ENCODE data around the gene ZHX3.

The ZHX3 gene

DNA sequence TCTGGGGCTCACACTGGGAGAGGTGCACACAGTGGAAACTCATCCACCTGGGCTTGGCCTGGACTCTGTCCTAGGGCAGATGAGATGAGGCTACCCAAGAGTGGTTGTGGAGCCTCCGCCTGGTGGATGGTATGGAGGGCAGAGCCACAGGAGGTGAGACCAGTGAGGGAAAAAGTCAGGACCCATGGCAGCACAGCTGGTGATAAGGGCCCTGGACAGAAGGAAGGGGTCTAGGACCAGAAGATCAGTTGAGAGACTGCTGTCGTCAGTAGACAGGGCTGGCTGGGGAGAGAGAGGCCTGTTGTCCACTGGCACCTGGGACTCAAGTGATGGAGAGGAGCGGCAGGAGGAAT lies 150.4 kb downstream of the ZHX3 start:
- peaks cover 11% of the 10 kb centered on the region for H3K4me1 Mint-ChIP-seq
- no peaks in the 10 kb centered on the region for H3K27me3 Mint-ChIP-seq
- no peak overlapping the region for H3K27ac Mint-ChIP-seq
- H3K36me3 Mint-ChIP-seq = peaks cover 52% of the 10 kb centered on the region
- no peak for DNase-seq (ENCODE audit: low spot score in 2 of 2)
- no peaks in the 10 kb centered on the region for H3K9me3 Mint-ChIP-seq
- H3K4me3 Mint-ChIP-seq = no peak overlapping the region
- no peak for ATAC-seq (ENCODE audit: low read depth)

DNA sequence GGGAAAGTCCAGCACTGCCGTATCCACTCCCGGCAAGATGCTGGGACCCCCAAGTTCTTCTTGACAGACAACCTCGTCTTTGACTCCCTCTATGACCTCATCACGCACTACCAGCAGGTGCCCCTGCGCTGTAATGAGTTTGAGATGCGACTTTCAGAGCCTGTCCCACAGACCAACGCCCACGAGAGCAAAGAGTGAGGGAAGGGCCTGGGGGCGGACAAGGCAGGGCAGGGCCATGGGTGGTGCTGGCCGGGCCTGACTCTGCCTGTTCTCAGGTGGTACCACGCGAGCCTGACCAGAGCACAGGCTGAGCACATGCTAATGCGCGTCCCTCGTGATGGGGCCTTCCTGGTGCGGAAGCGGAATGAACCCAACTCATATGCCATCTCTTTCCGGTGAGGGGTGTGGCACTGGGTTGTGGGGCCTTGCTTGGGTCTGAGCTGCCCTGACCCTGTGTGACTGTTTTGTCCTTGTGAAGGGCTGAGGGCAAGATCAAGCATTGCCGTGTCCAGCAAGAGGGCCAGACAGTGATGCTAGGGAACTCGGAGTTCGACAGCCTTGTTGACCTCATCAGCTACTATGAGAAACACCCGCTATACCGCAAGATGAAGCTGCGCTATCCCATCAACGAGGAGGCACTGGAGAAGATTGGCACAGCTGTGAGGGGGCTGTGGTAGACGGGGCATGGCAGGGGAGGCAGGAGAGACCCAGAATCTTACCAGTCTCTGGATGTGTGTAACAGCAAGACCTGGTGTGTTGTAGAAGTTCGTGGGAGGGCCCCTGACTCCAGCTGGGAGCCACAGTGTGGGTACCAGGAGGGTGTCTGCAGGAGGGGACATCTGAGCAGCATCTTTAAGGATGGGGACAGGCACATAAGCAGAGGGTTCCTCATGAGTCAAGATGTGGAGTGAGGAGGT lies 151.1 kb downstream of the ZHX3 start:
- DNase-seq (ENCODE audit: low spot score in 2 of 2) = no peak
- Mint-ChIP-seq H3K4me3 (no peak overlapping the region), H3K27ac (no peak overlapping the region), H3K9me3 (no peaks in the 10 kb centered on the region), H3K27me3 (no peaks in the 10 kb centered on the region), H3K36me3 (peaks cover 47% of the 10 kb centered on the region), H3K4me1 (peaks cover 11% of the 10 kb centered on the region)
- no peak for ATAC-seq (ENCODE audit: low read depth)

DNA sequence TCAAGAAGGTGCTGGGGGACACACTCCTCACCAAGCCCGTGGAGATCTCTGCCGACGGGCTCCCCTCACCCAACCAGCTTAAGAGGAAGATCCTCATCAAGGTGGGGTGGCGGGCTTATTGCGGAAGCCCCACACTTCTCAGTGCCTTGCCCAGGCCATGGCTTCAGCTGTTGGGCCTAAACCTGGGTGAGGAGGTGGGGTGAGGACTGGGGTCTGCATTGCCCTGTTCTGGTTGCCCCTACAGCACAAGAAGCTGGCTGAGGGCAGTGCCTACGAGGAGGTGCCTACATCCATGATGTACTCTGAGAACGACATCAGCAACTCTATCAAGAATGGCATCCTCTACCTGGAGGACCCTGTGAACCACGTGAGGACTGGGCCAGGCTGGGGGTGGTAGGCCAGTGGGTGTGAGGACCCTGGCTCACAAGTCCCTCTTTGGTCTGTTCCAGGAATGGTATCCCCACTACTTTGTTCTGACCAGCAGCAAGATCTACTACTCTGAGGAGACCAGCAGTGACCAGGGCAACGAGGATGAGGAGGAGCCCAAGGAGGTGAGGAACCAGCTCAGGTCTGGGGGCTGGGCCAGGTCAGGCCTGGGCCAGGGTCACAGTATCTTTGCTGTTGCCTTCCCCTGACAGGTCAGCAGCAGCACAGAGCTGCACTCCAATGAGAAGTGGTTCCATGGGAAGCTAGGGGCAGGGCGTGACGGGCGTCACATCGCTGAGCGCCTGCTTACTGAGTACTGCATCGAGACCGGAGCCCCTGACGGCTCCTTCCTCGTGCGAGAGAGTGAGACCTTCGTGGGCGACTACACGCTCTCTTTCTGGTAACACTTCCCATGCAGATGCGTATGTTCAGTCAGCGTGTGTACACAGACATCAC lies 152.3 kb downstream of the ZHX3 start:
- no peak for DNase-seq (ENCODE audit: low spot score in 2 of 2)
- no peak for ATAC-seq (ENCODE audit: low read depth)
- H3K36me3 Mint-ChIP-seq = peaks cover 49% of the 10 kb centered on the region
- H3K9me3 Mint-ChIP-seq = no peaks in the 10 kb centered on the region
- no peak overlapping the region for H3K27ac Mint-ChIP-seq
- H3K4me3 Mint-ChIP-seq = no peak overlapping the region
- no peaks in the 10 kb centered on the region for H3K27me3 Mint-ChIP-seq
- H3K4me1 Mint-ChIP-seq = peaks cover 15% of the 10 kb centered on the region

DNA sequence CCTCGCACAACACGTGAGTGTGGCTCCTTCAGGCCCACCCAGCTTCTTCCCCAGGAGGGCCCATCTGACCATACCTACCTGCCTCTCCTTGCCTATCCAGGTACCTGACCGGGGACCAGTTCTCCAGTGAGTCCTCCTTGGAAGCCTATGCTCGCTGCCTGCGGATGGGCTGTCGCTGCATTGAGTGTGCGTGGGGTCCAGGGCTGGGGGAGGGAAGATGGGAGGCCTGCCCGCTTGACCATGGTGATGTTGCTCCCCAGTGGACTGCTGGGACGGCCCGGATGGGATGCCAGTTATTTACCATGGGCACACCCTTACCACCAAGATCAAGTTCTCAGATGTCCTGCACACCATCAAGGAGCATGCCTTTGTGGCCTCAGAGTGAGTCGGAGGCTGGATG lies 153.7 kb downstream of the ZHX3 start:
- no peak overlapping the region for H3K27ac Mint-ChIP-seq
- H3K4me1 Mint-ChIP-seq = peaks cover 15% of the 10 kb centered on the region
- H3K4me3 Mint-ChIP-seq = no peak overlapping the region
- no peak for DNase-seq (ENCODE audit: low spot score in 2 of 2)
- H3K27me3 Mint-ChIP-seq = no peaks in the 10 kb centered on the region
- ATAC-seq (ENCODE audit: low read depth) = no peak
- peaks cover 47% of the 10 kb centered on the region for H3K36me3 Mint-ChIP-seq
- H3K9me3 Mint-ChIP-seq = no peaks in the 10 kb centered on the region

DNA sequence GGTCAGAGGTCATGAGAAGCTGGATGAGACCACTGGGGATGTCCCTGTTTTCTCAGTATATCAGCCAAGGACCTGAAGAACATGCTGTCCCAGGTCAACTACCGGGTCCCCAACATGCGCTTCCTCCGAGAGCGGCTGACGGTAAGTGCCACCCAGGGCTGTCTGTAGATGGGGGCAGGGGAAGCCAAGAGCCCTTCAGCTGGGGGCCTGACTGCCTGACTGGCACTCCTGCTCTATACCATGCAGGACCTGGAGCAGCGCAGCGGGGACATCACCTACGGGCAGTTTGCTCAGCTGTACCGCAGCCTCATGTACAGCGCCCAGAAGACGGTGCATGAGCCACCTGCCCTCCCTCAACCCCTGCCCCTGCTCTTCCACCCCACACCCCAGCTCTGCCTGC lies 155.1 kb downstream of the ZHX3 start:
- Mint-ChIP-seq H3K27ac (no peak overlapping the region), H3K4me3 (no peak overlapping the region), H3K27me3 (no peaks in the 10 kb centered on the region), H3K36me3 (peaks cover 44% of the 10 kb centered on the region), H3K4me1 (peaks cover 24% of the 10 kb centered on the region), H3K9me3 (no peaks in the 10 kb centered on the region)
- ATAC-seq (ENCODE audit: low read depth) (no peak), DNase-seq (ENCODE audit: low spot score in 2 of 2) (no peak)

DNA sequence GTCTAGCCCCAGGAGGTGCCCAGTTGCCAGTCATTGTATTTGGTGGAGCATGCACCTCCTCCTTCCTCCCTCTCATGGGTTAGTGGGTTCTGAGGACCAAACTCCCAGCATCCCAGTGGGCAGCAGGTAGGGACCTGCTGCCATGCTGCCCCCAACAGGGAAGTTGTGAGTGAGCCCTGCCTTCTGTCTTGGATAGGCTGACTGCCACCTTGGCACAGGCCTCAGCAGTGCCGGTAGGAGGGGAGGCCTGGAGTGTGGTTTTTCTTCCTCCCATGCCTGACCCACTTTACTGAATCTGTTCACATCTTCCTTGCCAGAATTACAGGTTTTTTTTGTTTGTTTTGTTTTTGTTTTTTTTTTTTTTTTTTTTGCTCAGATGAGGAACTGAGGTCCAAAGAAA lies 155.6 kb downstream of the ZHX3 start:
- ATAC-seq (ENCODE audit: low read depth) (no peak), DNase-seq (ENCODE audit: low spot score in 2 of 2) (no peak)
- Mint-ChIP-seq H3K27me3 (no peaks in the 10 kb centered on the region), H3K4me1 (peaks cover 25% of the 10 kb centered on the region), H3K9me3 (no peaks in the 10 kb centered on the region), H3K27ac (no peak overlapping the region), H3K36me3 (peaks cover 40% of the 10 kb centered on the region), H3K4me3 (no peak overlapping the region)

DNA sequence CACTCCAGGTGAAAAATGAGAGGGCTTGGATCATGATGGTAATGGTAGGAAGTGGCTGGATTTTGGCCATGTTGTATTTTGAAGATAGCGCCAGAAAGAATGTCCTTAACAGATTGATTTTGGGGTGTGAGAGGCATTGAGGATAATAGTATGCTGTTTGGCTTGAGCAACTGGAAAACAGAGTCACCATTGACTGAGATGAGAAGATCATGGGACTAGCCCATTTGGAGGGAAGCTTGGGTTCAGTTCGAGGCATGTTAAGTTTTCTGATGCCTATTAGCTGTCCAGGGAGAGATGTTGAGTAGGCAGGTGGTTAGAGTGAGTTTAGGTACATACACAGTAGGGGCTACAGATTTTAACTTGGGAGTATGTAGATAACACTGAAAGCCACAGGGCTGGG lies 156.8 kb downstream of the ZHX3 start:
- no peaks in the 10 kb centered on the region for H3K27me3 Mint-ChIP-seq
- no peak for ATAC-seq (ENCODE audit: low read depth)
- peaks cover 29% of the 10 kb centered on the region for H3K36me3 Mint-ChIP-seq
- no peak for DNase-seq (ENCODE audit: low spot score in 2 of 2)
- H3K4me3 Mint-ChIP-seq = no peak overlapping the region
- H3K27ac Mint-ChIP-seq = peak overlapping the region; percentile 14
- no peaks in the 10 kb centered on the region for H3K9me3 Mint-ChIP-seq
- peaks cover 30% of the 10 kb centered on the region for H3K4me1 Mint-ChIP-seq

DNA sequence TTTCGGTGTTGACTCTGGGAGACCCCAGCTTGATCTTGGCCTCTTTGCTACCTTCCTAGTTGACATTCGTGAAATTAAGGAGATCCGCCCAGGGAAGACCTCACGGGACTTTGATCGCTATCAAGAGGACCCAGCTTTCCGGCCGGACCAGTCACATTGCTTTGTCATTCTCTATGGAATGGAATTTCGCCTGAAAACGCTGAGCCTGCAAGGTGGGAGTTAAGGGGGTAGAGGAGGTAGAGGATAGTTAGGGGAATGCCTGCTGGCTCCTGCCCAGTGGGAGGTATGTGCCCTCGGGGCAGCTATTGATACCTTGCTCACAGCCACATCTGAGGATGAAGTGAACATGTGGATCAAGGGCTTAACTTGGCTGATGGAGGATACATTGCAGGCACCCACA lies 158.0 kb downstream of the ZHX3 start:
- Mint-ChIP-seq H3K4me3 (no peak overlapping the region), H3K27ac (peak overlapping the region; percentile 14), H3K9me3 (no peaks in the 10 kb centered on the region), H3K27me3 (no peaks in the 10 kb centered on the region), H3K4me1 (peaks cover 40% of the 10 kb centered on the region), H3K36me3 (peaks cover 23% of the 10 kb centered on the region)
- DNase-seq (ENCODE audit: low spot score in 2 of 2) (no peak), ATAC-seq (ENCODE audit: low read depth) (no peak)

DNA sequence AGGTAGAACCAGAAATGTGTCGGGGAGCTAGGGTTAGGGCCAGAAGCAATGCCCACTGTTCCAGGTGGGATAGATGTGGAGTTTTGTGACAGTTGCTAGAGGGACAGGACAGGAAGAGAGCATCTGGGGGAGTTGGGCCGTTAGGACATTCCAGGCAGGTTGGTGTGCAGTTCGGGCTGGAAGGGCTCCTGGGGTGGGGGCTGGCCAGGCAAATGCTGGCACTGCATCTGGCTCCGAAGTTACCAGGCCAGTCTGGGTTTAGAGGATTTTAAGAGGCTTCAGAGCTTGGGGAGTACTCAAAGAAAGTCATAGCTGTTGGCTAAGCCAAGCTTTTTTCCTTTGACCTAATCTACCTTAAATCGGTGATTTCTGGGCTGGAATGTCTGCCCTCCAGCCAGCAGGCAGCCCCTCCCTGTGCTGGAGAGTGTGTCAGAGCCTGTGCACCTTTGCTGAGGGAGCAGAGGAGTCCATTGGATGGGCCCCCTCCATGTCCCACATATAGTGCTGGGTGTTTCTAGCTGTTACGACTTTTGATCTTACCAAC lies 159.4 kb downstream of the ZHX3 start:
- Mint-ChIP-seq H3K9me3 (no peaks in the 10 kb centered on the region), H3K27me3 (no peaks in the 10 kb centered on the region), H3K36me3 (peaks cover 15% of the 10 kb centered on the region), H3K4me1 (peaks cover 46% of the 10 kb centered on the region), H3K27ac (peak overlapping the region; percentile 88), H3K4me3 (no peak overlapping the region)
- no peak for DNase-seq (ENCODE audit: low spot score in 2 of 2)
- ATAC-seq (ENCODE audit: low read depth) = no peak

DNA sequence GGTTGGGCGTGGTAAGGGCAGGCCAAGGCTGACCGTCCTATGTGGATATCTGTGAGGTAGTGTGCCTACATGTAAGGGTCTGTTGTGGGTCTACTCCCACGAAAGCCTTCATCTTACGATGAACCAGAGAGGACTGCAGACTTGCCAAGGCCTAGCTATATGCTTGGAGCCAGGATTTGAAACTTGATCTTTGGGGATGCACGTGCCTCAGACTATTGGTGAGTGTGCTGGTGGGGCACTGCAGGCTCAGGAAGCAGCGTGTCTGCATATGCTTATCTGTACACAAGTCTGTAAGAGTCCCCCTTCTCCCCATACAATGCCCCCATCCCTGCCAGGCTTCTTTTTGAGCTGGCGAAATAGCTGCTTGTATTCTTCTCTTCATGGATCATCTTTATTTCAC lies 162.3 kb downstream of the ZHX3 start:
- H3K27me3 Mint-ChIP-seq = no peaks in the 10 kb centered on the region
- H3K27ac Mint-ChIP-seq = peak overlapping the region; percentile 88
- no peak for ATAC-seq (ENCODE audit: low read depth)
- no peak overlapping the region for H3K4me3 Mint-ChIP-seq
- H3K9me3 Mint-ChIP-seq = no peaks in the 10 kb centered on the region
- no peak for DNase-seq (ENCODE audit: low spot score in 2 of 2)
- H3K36me3 Mint-ChIP-seq = peaks cover 3% of the 10 kb centered on the region
- peaks cover 52% of the 10 kb centered on the region for H3K4me1 Mint-ChIP-seq

DNA sequence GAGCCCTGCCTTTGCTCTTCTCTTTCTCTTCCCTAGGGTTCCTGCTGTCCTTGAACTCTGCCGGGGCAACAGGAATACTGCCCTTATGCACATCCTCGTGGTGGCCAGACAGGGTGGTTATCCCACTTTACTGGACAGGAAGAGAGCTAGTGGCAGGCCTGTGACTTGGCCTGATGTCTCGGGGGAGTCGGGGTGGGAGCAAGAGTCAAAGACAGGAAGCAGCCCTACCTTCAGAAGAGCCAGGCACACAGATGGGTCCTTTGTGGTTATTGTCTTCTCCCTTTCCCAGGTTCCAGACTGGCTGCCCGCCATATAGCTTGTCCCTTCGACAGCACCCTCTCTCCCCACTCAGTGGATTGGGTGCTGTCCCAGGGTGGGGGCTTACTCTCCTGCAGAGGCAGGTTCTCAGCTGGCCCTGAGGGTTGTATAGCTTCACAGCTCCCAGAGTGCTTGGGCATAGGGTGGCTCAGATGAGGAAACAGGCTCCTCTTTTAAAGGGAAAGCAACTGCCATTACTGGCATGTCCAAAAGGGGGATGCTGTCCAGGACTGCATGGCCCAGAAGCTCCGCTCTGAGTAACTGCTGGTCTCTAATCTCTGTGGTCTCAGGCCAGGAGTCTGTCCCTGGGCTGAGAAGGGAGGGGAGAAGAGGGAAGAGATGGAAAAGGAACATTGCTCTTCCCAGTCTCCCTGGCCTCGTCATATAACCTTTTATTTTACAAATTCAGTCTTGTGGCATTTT lies 162.9 kb downstream of the ZHX3 start:
- DNase-seq (ENCODE audit: low spot score in 2 of 2) = no peak
- Mint-ChIP-seq H3K4me1 (peaks cover 53% of the 10 kb centered on the region), H3K36me3 (peaks cover 2% of the 10 kb centered on the region), H3K9me3 (no peaks in the 10 kb centered on the region), H3K27me3 (no peaks in the 10 kb centered on the region), H3K4me3 (no peak overlapping the region), H3K27ac (peak overlapping the region; percentile 49)
- ATAC-seq (ENCODE audit: low read depth) = no peak

DNA sequence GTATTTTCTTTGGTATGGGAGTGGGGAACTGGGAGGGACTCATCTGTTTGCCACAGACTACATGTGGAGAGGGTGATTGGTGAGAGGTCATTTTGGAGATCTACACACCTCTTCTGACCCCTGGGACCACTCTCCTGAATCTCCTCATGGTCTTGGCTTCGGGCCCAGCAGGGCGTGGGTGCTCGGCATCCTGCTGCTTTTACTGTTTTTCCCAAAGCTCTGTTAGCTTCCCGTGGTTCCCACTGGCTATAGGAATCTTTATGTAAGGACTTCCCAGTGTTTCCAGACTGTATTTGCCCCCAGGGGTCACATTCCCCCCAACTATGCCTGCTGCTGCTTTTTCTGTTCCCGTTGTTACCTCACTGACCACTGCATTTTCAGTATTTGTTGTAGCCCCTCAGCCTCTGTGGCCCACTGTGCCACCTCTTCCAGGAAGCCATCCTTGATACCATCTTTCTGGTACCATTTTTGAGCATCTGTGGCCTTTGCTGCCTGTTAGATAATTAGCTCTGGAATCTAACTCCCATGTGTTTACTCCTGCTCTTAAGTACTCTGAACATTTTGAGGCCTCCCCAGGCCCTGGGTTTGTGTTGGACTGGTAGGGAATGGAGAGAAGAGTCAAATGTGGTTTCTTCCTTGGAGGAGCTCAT lies 165.3 kb downstream of the ZHX3 start:
- Mint-ChIP-seq H3K36me3 (peaks cover 5% of the 10 kb centered on the region), H3K9me3 (no peaks in the 10 kb centered on the region), H3K27ac (peak overlapping the region; percentile 40), H3K27me3 (no peaks in the 10 kb centered on the region), H3K4me3 (no peak overlapping the region), H3K4me1 (peaks cover 47% of the 10 kb centered on the region)
- no peak for DNase-seq (ENCODE audit: low spot score in 2 of 2)
- no peak for ATAC-seq (ENCODE audit: low read depth)

DNA sequence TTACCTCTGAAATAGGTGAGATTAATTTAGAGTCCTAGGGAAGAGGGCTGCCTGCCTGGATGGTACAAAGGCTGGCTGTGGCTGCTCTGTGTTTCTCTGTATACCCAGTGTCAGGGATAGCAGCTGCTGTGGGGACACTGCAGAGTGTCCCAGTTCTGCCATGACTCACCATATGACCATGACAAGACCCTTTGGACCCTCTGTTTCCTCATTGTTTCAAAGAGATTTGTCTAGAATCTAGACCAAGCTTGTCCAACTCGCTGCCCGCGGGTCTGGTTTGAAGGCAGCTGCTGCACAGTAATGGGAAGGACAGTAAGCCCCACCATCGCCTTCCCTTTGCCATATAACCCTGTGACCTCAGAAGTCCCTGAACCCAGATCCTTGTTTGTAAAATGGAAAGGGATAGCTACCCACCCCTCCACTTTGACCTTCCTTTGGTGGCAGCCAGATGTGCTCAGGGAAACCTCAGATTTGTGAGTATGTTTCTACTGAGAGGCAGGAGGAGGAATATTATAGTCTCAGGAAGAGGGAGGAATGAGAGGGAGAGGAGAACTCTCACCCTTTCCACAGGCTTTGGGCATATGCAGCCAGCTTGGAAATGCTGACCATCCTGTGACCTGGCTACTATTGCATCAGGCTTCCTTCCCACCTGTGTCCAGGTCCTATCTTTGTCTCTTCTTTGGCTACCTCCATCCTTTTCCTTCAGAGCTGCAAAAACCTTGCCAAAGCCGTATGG lies 166.2 kb downstream of the ZHX3 start:
- H3K36me3 Mint-ChIP-seq = peaks cover 5% of the 10 kb centered on the region
- ATAC-seq (ENCODE audit: low read depth) (no peak), DNase-seq (ENCODE audit: low spot score in 2 of 2) (no peak)
- H3K4me1 Mint-ChIP-seq = peaks cover 45% of the 10 kb centered on the region
- H3K27me3 Mint-ChIP-seq = no peaks in the 10 kb centered on the region
- no peak overlapping the region for H3K4me3 Mint-ChIP-seq
- peak overlapping the region; percentile 48 for H3K27ac Mint-ChIP-seq
- H3K9me3 Mint-ChIP-seq = no peaks in the 10 kb centered on the region

Data from memory B cell (primary cell).